Motor neuron (in vitro differentiated cells): Measurements from ENCODE around the gene TMEM255A. TPM values are rescaled to one million over a fixed set of nuclear protein-coding genes. Genes with fewer than 3 reads are reported as not detected.
A peak's percentile ranks its signal among the peaks of the same experiment; 100 is the strongest.

ENCODE experiments used
- ATAC-seq, 8 experiments: fragments of 200-7000 bp; cut with Tn5 transposase; replicated peaks in 6 of 8; 2 replicates each; pipeline ENCODE4 v1.8.0; 2021; ENCODE audit warnings: mild to moderate bottlenecking in 8 of 8, moderate library complexity in 8 of 8
- H3K27ac ChIP-seq, 2 donors: fragments of 250-450 bp; sonication (Bioruptor Pico); 2 replicates each; pipeline ENCODE4 v1.9.0; 2021; ENCODE audit warnings: antibody characterized with exemption in 2 of 2, mild to moderate bottlenecking in 2 of 2, moderate library complexity in 1 of 2
- H3K4me1 ChIP-seq, 2 donors: fragments of 250-450 bp; sonication (Bioruptor Pico); replicated peaks in 1 of 2; 2 replicates each; pipeline ENCODE4 v1.6.1; 2021; ENCODE audit warnings: antibody characterized with exemption in 2 of 2, mild to moderate bottlenecking in 2 of 2, moderate library complexity in 1 of 2
- H3K4me3 ChIP-seq, 5 donors: fragments of 250-450 bp; sonication (Bioruptor Pico); 2 replicates each; pipeline ENCODE4 v1.9.0; 2021; ENCODE audit warnings: antibody characterized with exemption in 5 of 5, mild to moderate bottlenecking in 5 of 5, moderate library complexity in 4 of 5
- WGBS, 10 experiments: fragments of 450-650 bp; shearing (Covaris generic); methylation state at CpG; one replicate each; pipeline ENCODE4 v1.0.0; 2022; 5-methylcytosine and 5-hydroxymethylcytosine counted together
- in situ Hi-C, 9 experiments: fragments of 400-800 bp; cut with MboI; loops; one replicate each; pipeline ENCODE4 v1.15.0; 2021; ENCODE audit warnings: low sequenced_read_pairs in 9 of 9, low pct_unique_long_range_greater_than_20kb in 2 of 9; ENCODE audit not compliant: unreplicated experiment in 9 of 9
- total RNA-seq, 8 experiments: library from RNA; unstranded; fragments of 300-600 nt; gene quantifications; 2 replicates each; pipeline versions ENCODE4 v1.2.3 to v1.2.4, GENCODE V29; 2022

Gene TMEM255A
- total RNA-seq, 8 experiments from 2014 or later, result 0.28 to 16.3 (median 7.5) TPM

GRCh38 chrX:120250522-120251271 lies 60.6 kb downstream of the TMEM255A start, which contains the start of gene ZBTB33:
ZBTB33 (plus strand) TSS chrX:120250812; CDS start chrX:120253416, 2,604 bp downstream.
- in situ Hi-C loops, result no loop called here
- Histone ChIP-seq H3K27ac (peak within 1 kb of the TSS; percentile 84 to 90), H3K4me1 (peaks cover 0 to 5% of the 10 kb centered on the region in 2 donors), H3K4me3 (peak within 1 kb of the TSS; percentile 54 to 71 (median 67))
- ATAC-seq, result peak; percentile 97 to 99 (median 98)
- WGBS, 10 experiments, result 0 to 51% (median 19%) methylated on average over 2 to 27 of the region's 75 CpGs; no CpG with 5 or more reads in 6 of the 10 experiments

DNA sequence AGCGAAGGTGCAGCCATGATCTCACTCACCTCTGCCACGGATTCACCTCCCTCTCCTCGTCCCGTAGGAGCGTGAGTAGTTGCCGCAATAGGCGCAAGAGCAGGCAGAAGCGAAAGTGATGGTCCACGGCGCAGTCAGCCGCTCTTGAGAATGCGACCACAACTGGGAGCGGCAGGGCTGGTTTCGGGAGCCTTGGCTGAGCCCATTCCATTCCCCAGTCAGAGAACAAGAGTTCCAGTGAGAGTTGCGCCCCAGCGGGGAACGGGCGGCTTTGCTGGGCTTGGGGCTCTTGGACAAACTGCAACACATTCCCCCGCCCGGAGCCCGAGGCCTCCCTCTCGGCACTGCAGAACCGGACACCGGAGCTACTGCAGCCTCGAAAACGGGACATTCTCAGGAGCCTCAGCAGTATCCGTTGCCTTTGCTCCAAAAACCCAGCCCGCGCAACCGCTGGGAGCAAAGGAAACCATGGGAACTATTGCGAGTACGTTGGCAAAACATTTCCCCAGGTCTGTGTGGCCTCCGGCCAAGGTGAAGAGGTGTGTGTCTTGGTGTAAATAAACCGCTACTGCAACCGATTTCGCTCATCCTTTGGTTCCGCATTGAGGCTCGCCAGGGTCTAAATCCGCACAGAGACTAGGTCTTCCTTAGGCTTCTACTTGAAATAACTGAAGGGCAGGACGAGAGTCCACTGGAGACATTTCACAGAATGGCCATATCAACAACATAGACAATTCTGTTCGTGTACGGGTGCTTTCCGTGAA lies 66.3 kb downstream of the TMEM255A start:
- peak overlapping the region; percentile 59 to 60 for H3K27ac ChIP-seq
- 10 to 30% (median 19%) methylated on average over 2 to 9 of the region's 43 CpGs; no CpG with 5 or more reads in 6 of the 10 experiments for WGBS, 10 experiments
- H3K4me1 ChIP-seq, result peaks cover 0 to 6% of the 10 kb centered on the region in 2 donors
- H3K4me3 ChIP-seq, result peak overlapping the region; percentile 50 to 87 (median 58)
- ATAC-seq, result peak; percentile 89 to 95 (median 91)
- in situ Hi-C loops, result loop anchor here in 1 of 9 experiments (25.0 kb wide), 1 partner anchor 133 kb away; the partner anchor contains the start of gene RHOXF1

DNA sequence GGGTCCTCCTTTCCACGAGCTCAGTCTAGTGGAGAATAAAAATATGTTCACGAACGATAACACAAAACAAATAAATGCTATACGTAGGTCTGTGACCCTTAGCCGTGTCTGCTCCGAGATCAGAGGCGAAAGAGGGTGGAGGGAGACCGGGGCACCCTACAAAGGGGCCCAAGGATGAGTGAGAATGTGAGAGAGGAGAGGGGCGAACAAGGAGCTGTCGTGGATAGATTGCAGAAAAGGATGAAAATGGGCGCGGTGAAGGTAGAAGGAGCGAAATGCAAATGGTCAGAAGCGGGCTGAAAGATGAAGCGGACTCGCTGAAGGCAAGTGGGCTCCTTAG lies 66.9 kb downstream of the TMEM255A start:
- ATAC-seq, result peak in 4 of 8 experiments; percentile 22 to 48 (median 36)
- in situ Hi-C loops, result loop anchor here in 1 of 9 experiments (25.0 kb wide), 1 partner anchor 132 kb away; the partner anchor contains the start of gene RHOXF1
- peak overlapping the region; percentile 59 to 60 for H3K27ac ChIP-seq
- peaks cover 0 to 6% of the 10 kb centered on the region in 2 donors for H3K4me1 ChIP-seq
- peak overlapping the region; percentile 50 to 87 (median 58) for H3K4me3 ChIP-seq
- 0 to 25% (median 0%) methylated on average over 3 to 5 of the region's 16 CpGs; no CpG with 5 or more reads in 5 of the 10 experiments for WGBS, 10 experiments

GRCh38 chrX:120242813-120243212 lies 68.4 kb downstream of the TMEM255A start:
- no peak overlapping the region for H3K4me3 ChIP-seq
- H3K4me1 ChIP-seq, result peaks cover 0 to 6% of the 10 kb centered on the region in 2 donors
- in situ Hi-C loops, result loop anchor here in 1 of 9 experiments (25.0 kb wide), 1 partner anchor 131 kb away; the partner anchor contains the start of gene RHOXF1
- no peak for ATAC-seq
- WGBS, 10 experiments, result 20 to 67% (median 46%) methylated on average over 3 of the region's 5 CpGs; no CpG with 5 or more reads in 7 of the 10 experiments
- no peak overlapping the region for H3K27ac ChIP-seq

GRCh38 chrX:120238933-120239332 lies 72.3 kb downstream of the TMEM255A start:
- H3K4me1 ChIP-seq, result peaks cover 4 to 8% of the 10 kb centered on the region in 2 donors
- in situ Hi-C loops, result loop anchor here in 1 of 9 experiments (25.0 kb wide), 1 partner anchor 127 kb away; the partner anchor contains the start of gene RHOXF1
- H3K4me3 ChIP-seq, result no peak overlapping the region
- H3K27ac ChIP-seq, result no peak overlapping the region
- ATAC-seq, result peak in 1 of 8 experiments; percentile 61
- WGBS, 10 experiments, result 33 to 96% (median 83%) methylated on average over 1 to 4 of the region's 4 CpGs; no CpG with 5 or more reads in 3 of the 10 experiments

DNA sequence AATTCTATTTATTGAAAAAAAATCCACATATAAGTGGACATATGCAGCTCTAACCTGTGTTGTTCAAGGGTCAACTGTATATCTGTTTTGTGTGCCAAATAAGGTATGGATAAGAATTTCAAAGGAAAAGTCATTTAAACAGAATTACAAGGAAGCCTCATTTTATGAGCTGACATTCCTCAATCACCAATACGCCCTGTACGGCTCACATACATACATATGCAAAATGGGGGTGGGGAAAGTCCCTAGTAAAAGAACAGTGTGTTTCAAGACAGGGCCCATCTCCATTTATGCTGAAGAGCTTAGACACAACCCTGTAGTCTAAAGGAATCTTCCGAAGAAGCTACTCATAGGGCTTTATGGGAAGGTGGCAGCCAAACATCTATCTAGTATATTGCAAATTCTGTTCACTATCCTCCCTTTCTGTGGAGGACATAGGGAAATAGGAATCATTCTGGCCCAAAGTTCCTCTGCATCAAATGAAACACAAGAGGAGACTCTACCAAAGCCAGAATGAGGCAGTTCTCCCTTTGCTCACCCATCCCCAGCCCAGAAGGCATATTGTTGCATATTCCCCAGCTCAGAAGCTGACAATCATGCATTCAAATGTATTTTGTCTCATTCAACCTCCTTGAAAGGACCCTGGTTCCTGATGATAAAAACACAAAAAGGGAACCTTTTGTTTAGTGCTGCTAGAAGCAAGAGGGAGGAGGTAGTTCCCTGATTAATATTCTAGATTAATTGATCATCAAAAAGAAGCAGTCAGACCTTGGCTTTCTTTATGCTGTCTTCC lies 74.4 kb downstream of the TMEM255A start:
- no peak overlapping the region for H3K4me3 ChIP-seq
- H3K27ac ChIP-seq, result peak overlapping the region; percentile 47 to 53
- ATAC-seq, result peak in 6 of 8 experiments; percentile 57 to 100 (median 82)
- in situ Hi-C loops, result loop anchor here in 1 of 9 experiments (25.0 kb wide), 1 partner anchor 125 kb away; the partner anchor contains the start of gene RHOXF1
- 0 to 100% (median 36%) methylated on average over 1 to 3 of the region's 3 CpGs; no CpG with 5 or more reads in 4 of the 10 experiments for WGBS, 10 experiments
- H3K4me1 ChIP-seq, result peaks cover 2 to 4% of the 10 kb centered on the region in 2 donors

DNA sequence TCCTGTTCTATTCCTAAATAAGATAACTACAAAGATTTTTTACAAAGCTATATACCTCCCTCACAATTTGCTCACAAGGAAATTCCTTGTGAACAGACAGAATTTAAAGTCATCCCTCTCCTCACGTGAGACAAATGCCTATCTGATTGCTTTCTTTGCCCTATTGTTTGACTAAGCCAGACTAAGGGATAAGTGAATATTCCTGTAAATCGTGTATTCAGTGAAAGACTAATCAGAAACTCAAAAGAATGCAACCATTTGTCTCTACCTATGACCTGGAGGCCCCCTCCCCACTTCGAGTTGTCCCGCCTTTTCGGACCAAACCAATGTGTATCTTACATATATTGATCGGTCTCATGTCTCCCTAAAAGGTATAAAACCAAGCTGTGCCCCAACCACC lies 76.0 kb downstream of the TMEM255A start:
- H3K27ac ChIP-seq, result no peak overlapping the region
- in situ Hi-C loops, result loop anchor here in 1 of 9 experiments (25.0 kb wide), 1 partner anchor 123 kb away; the partner anchor contains the start of gene RHOXF1
- no peak for ATAC-seq
- peaks cover 2 to 4% of the 10 kb centered on the region in 2 donors for H3K4me1 ChIP-seq
- WGBS, 10 experiments, result 41 to 87% (median 50%) methylated on average over 1 to 5 of the region's 6 CpGs; no CpG with 5 or more reads in 5 of the 10 experiments
- no peak overlapping the region for H3K4me3 ChIP-seq

DNA sequence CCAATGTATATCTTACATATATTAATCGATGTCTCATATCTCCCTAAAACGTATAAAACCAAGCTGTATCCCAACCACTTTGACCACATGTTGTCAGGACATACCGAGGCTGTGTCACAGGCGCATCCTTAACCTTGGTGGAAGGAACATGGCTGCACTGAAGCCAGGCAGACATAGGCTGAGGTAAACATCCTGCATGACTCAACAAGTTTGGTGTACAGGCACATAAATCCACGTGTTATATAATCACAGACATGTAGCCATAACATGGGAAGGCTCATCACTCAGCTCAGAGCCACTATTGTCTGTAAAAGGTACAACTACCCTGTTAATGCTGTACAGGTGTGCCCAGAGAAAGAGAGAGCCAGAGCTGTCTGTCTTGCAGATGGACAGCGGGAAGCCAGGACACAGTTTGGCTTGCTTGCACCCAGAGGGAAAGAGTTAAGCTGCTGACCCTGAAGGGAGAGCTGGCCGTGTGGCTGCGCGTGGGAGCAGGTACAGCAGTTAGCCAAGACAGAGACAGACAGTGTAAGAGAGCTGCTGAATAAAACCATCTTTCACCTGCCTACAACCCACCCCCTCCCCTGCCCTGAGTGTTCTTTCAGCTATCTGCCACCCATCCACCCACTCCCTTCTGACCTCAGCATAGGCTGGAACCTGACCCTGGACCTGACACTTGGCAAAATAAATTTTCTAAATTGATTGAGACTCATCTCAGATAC lies 82.9 kb downstream of the TMEM255A start:
- in situ Hi-C loops, result loop anchor here in 1 of 9 experiments (25.0 kb wide), 1 partner anchor 116 kb away; the partner anchor contains the start of gene RHOXF1
- 20 to 100% (median 80%) methylated on average over 1 to 6 of the region's 9 CpGs; no CpG with 5 or more reads in 3 of the 10 experiments for WGBS, 10 experiments
- no peak overlapping the region for H3K27ac ChIP-seq
- no peaks in the 10 kb centered on the region for H3K4me1 ChIP-seq
- ATAC-seq, result no peak
- H3K4me3 ChIP-seq, result no peak overlapping the region

DNA sequence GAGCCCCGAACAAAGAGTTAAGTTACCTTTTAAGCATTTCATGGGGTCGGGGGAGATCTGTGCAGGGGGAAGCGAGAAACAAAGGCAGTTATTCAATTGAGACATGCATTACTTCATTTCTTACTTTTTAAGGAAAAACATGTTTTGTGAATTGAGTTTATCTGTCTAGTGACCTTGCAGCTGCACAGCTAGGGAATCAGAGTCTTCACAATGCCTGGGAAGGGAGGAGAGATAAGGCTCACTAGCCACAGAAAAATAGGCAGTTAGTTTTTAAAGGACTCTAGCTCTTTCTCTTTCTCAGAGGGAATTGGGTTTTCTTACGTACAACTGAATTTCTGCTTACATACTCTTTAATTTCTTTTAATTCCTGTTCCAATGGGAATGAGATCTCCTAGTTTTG lies 86.9 kb downstream of the TMEM255A start:
- no peak overlapping the region for H3K27ac ChIP-seq
- WGBS, 10 experiments, result 31 to 100% (median 84%) methylated on average over 1 to 4 of the region's 4 CpGs; no CpG with 5 or more reads in 4 of the 10 experiments
- ATAC-seq, result no peak
- H3K4me1 ChIP-seq, result no peaks in the 10 kb centered on the region
- H3K4me3 ChIP-seq, result no peak overlapping the region
- in situ Hi-C loops, result no loop called here

DNA sequence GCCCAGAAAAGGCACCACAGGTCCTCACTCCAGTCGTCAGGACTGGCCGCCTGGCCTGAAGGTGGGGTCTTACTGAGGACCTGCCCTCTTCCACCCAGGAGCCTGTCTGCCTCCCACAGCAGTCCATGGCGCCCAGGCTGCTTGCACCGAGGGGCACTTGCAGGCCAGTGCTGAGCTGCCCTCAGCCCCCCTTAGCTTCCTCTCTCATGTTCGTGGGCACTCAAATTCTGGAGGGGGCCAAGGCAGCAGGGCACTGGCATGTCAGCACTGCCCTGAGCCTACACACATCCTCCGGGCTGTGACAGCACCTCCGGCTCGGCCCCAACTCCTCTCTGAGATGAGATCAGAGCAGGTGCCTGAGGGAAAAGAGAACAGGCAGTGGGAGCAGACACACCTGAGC lies 87.9 kb downstream of the TMEM255A start:
- Histone ChIP-seq H3K27ac (no peak overlapping the region), H3K4me1 (no peaks in the 10 kb centered on the region), H3K4me3 (no peak overlapping the region)
- no peak for ATAC-seq
- in situ Hi-C loops, result no loop called here
- 40 to 51% methylated on average over 1 to 6 of the region's 8 CpGs; no CpG with 5 or more reads in 8 of the 10 experiments for WGBS, 10 experiments

DNA sequence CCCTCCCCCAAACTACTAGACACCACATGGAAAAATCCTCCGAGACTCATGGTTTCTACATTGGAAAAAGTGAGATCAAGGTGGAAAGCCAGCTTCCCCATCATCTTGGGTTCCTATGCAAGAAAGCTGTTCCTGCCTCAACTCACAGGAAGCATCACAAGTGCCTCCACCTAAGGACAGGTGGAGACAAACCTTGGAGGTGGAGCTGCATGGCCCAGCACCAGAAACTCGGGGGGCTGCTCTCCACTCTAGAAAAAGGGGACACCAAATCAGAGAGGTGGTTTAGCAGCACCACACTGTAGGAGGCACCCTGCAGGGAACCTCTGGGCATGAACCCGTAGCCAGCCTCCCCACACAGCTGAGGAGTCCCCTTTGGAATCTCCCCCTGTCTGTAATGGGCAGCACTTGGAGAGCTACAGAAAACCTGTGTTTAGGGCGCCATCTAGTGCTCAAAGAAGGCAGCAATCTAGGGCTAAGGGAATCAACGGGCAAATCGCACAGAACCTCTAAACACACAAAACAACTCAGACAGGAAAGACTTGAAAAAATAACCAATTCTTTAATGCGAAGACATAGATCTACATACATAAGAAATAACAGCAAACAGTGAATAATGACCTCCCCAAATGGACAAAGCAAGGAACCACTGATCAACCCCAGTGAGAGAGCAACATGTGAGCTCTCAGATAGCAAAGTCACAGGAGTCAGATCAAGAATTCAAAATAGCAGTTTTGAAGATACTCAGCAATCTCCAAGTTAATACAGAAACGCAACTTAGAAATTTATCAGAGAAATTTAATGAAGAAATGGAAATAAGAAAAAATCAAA lies 97.6 kb downstream of the TMEM255A start:
- ATAC-seq, result peak in 7 of 8 experiments; percentile 42 to 89 (median 74)
- no peak overlapping the region for H3K4me3 ChIP-seq
- 0 to 3% (median 0%) methylated on average over 1 to 5 of the region's 8 CpGs; no CpG with 5 or more reads in 1 of the 10 experiments for WGBS, 10 experiments
- no peaks in the 10 kb centered on the region for H3K4me1 ChIP-seq
- in situ Hi-C loops, result no loop called here
- H3K27ac ChIP-seq, result no peak overlapping the region
